ENCODE results near the gene NOS1AP. TPM values are rescaled to one million over a fixed set of nuclear protein-coding genes. Genes with fewer than 3 reads are reported as not detected.

The NOS1AP gene
- total RNA-seq, 1 experiment from 2014 or later: 14.7 TPM

- ChIA-PET POLR2A (no interaction called here), CTCF (interaction anchor here (4.1 kb wide), 1 partner anchor 12 kb away, joined by 27 read pairs; no protein-coding TSS in a partner anchor)
- no peaks in the 10 kb centered on the region for H3K27me3 Mint-ChIP-seq (ENCODE audit: low read depth)
- H3K9me3 Mint-ChIP-seq: no peaks in the 10 kb centered on the region
- H3K27ac Mint-ChIP-seq: no peak overlapping the region
- DNase-seq (ENCODE audit: low spot score) (no peak), ATAC-seq (no peak)
- no peaks in the 10 kb centered on the region for H3K4me1 Mint-ChIP-seq
- TF ChIP-seq MAX (CRISPR knock-in tag; IDR thresholded peaks at IDR 0.05) (no peak), TP53 (CRISPR knock-in tag; IDR thresholded peaks at IDR 0.05) (no peak), ZBTB21 (CRISPR knock-in tag; IDR thresholded peaks at IDR 0.05; ENCODE audit: borderline replicate concordance) (no peak)
- H3K36me3 Mint-ChIP-seq: peaks cover 2% of the 10 kb centered on the region; the same call in 1 of the 2 replicates
- no peak overlapping the region for H3K4me3 Mint-ChIP-seq
These were observed 300.1 kb downstream of the NOS1AP start for GRCh38 chr1:162369571-162369970.

GRCh38 chr1:162370161-162370560 lies 300.7 kb downstream of the NOS1AP start:
- POLR2A ChIA-PET: no interaction called here
- Mint-ChIP-seq H3K27me3 (ENCODE audit: low read depth) (no peaks in the 10 kb centered on the region), H3K27ac (no peak overlapping the region), H3K9me3 (no peaks in the 10 kb centered on the region), H3K4me3 (no peak overlapping the region), H3K4me1 (no peaks in the 10 kb centered on the region), H3K36me3 (peaks cover 2% of the 10 kb centered on the region; the same call in 1 of the 2 replicates)
- no peak for DNase-seq (ENCODE audit: low spot score)
- CTCF ChIA-PET: interaction anchor here (2.2 kb wide), 1 partner anchor 12 kb away, joined by 9 read pairs; no protein-coding TSS in a partner anchor
- no peak for TF ChIP-seq ERG (CRISPR knock-in tag; IDR thresholded peaks at IDR 0.05)
- no peak for ATAC-seq

GRCh38 chr1:162370721-162371120 lies 301.2 kb downstream of the NOS1AP start:
- no peaks in the 10 kb centered on the region for H3K9me3 Mint-ChIP-seq
- no peak for DNase-seq (ENCODE audit: low spot score)
- no peaks in the 10 kb centered on the region; the same call in 1 of the 2 replicates for H3K36me3 Mint-ChIP-seq
- no peaks in the 10 kb centered on the region for H3K27me3 Mint-ChIP-seq (ENCODE audit: low read depth)
- H3K27ac Mint-ChIP-seq: no peak overlapping the region
- no peak overlapping the region for H3K4me3 Mint-ChIP-seq
- ATAC-seq: no peak
- H3K4me1 Mint-ChIP-seq: no peaks in the 10 kb centered on the region
- POLR2A ChIA-PET: no interaction called here
- CTCF ChIA-PET: interaction anchor here (2.2 kb wide), 1 partner anchor 13 kb away, joined by 9 read pairs; no protein-coding TSS in a partner anchor
- TF ChIP-seq TEAD1 (CRISPR knock-in tag; IDR thresholded peaks at IDR 0.05) (no peak), ZNF396 (CRISPR knock-in tag; IDR thresholded peaks at IDR 0.05; ENCODE audit: borderline replicate concordance) (no peak), OVOL2 (CRISPR knock-in tag; IDR thresholded peaks at IDR 0.05; ENCODE audit: borderline replicate concordance) (no peak), CDX4 (CRISPR knock-in tag; IDR thresholded peaks at IDR 0.05; ENCODE audit: borderline replicate concordance) (no peak), TEAD4 (CRISPR knock-in tag; IDR thresholded peaks at IDR 0.05) (no peak), ZNF219 (CRISPR knock-in tag; IDR thresholded peaks at IDR 0.05; ENCODE audit: borderline replicate concordance) (no peak), AR (CRISPR knock-in tag; IDR thresholded peaks at IDR 0.05) (no peak), ZNF425 (CRISPR knock-in tag; conservative IDR thresholded peaks at IDR 0.05) (no peak), ZNF512 (CRISPR knock-in tag; IDR thresholded peaks at IDR 0.05; ENCODE audit: borderline replicate concordance) (no peak), ZNF263 (CRISPR knock-in tag; IDR thresholded peaks at IDR 0.05; ENCODE audit: low read depth) (no peak), ZBTB21 (CRISPR knock-in tag; IDR thresholded peaks at IDR 0.05; ENCODE audit: borderline replicate concordance) (no peak), FOXP1 (CRISPR knock-in tag; IDR thresholded peaks at IDR 0.05; ENCODE audit: borderline replicate concordance) (no peak), NFYB (CRISPR knock-in tag; conservative IDR thresholded peaks at IDR 0.05; ENCODE audit: low read depth) (no peak), ZNF138 (CRISPR knock-in tag; conservative IDR thresholded peaks at IDR 0.05) (no peak), PRDM15 (CRISPR knock-in tag; IDR thresholded peaks at IDR 0.05) (no peak), ELF4 (CRISPR knock-in tag; IDR thresholded peaks at IDR 0.05; ENCODE audit: low read depth) (no peak)

Data from WTC11 (cell line).